ENCODE results near the gene EDDM13. TPM values are rescaled to one million over a fixed set of nuclear protein-coding genes. Genes with fewer than 3 reads are reported as not detected.

The EDDM13 gene
- total and polyA plus RNA-seq, 12 donors: 0.33 to 1.0 (median 0.58) TPM; not detected in 6

GRCh38 chr19:56355517-56355916 lies 83.0 kb downstream of the EDDM13 start:
- TF ChIP-seq POLR2A (IDR thresholded peaks at IDR 0.05) (no peak), CTCF (IDR thresholded peaks at IDR 0.05) (no peak)
- WGBS, 4 donors: 88 to 91% (median 89%) methylated on average over 1 of the region's 1 CpG
- H3K4me1 ChIP-seq (replicated peaks in 1 of 2): no peaks in the 10 kb centered on the region
- H3K27ac ChIP-seq: no peak overlapping the region
- intact Hi-C loops (cut with DNase I): no loop called here
- no peaks in the 10 kb centered on the region for H3K9me3 ChIP-seq (replicated peaks in 1 of 3)
- H3K27me3 ChIP-seq: no peaks in the 10 kb centered on the region
- DNase-seq: no peak
- no peaks in the 10 kb centered on the region for H3K36me3 ChIP-seq (replicated peaks in 1 of 2)
- no peak overlapping the region for H3K4me3 ChIP-seq

- Histone ChIP-seq H3K36me3 (replicated peaks in 1 of 2) (no peaks in the 10 kb centered on the region), H3K27ac (no peak overlapping the region), H3K9me3 (replicated peaks in 1 of 3) (peaks cover 0 to 8% (median 0%) of the 10 kb centered on the region in 3 donors), H3K4me3 (no peak overlapping the region), H3K4me1 (replicated peaks in 1 of 2) (no peaks in the 10 kb centered on the region), H3K27me3 (no peaks in the 10 kb centered on the region)
- intact Hi-C loops (cut with DNase I): no loop called here
- TF ChIP-seq POLR2A (IDR thresholded peaks at IDR 0.05): no peak
- no peak for TF ChIP-seq CTCF (IDR thresholded peaks at IDR 0.05)
- DNase-seq: no peak
- WGBS, 4 donors: 55 to 97% (median 93%) methylated on average over 2 of the region's 2 CpGs
Measured at GRCh38 chr19:56356944-56357343, 84.4 kb downstream of the EDDM13 start.

Small RNAs within 50 kb of the gene (small RNA-seq; reads per million reads assigned to genes)
- gene RF00019: 0 reads per million in 2 donors

Other genes starting within 250 kb of the EDDM13 start
- gene ZNF787, start 151.5 kb upstream of the EDDM13 start, total RNA-seq: 10 to 100 TPM in 8 of 9 donors, 1 to 10 TPM in 1; 8.5 to 51.5 (median 26.7) TPM
- gene ZNF787, start 151.5 kb upstream of the EDDM13 start, polyA plus RNA-seq: 10 to 100 TPM in 2 of 3 donors, 1 to 10 TPM in 1; 4.6 to 44.7 (median 31.0) TPM
- gene ZNF444, start 131.5 kb upstream of the EDDM13 start, total RNA-seq: 10 to 100 TPM; 19.5 to 66.3 (median 34.3) TPM
- 10 to 100 TPM in 2 of 3 donors, 1 to 10 TPM in 1; 7.2 to 63.9 (median 39.4) TPM for gene ZNF444, start 131.5 kb upstream of the EDDM13 start, polyA plus RNA-seq
- not detected for gene GALP, start 96.7 kb upstream of the EDDM13 start, total RNA-seq
- gene GALP, start 96.7 kb upstream of the EDDM13 start, polyA plus RNA-seq: not detected
- under 1 TPM in 2 of 9 donors, not detected in 7; 0.11 to 0.19 TPM for gene ZSCAN5B, start 75.0 kb upstream of the EDDM13 start, total RNA-seq
- gene ZSCAN5B, start 75.0 kb upstream of the EDDM13 start, polyA plus RNA-seq: under 1 TPM in 2 of 3 donors, not detected in 1; 0.09 to 0.13 TPM
- not detected for gene ZSCAN5C, start 70.5 kb upstream of the EDDM13 start, total RNA-seq
- not detected for gene ZSCAN5C, start 70.5 kb upstream of the EDDM13 start, polyA plus RNA-seq
- gene ZSCAN5A, start 42.1 kb downstream of the EDDM13 start, total RNA-seq: 10 to 100 TPM in 3 of 9 donors, 1 to 10 TPM in 6; 4.8 to 20.1 (median 8.1) TPM
- gene ZSCAN5A, start 42.1 kb downstream of the EDDM13 start, polyA plus RNA-seq: 10 to 100 TPM in 1 of 3 donors, 1 to 10 TPM in 2; 4.5 to 10.9 (median 8.2) TPM
- gene ZNF582, start 120.8 kb downstream of the EDDM13 start, total RNA-seq: 1 to 10 TPM; 3.6 to 9.7 (median 6.0) TPM
- 1 to 10 TPM; 7.6 to 8.8 (median 8.7) TPM for gene ZNF582, start 120.8 kb downstream of the EDDM13 start, polyA plus RNA-seq
- 10 to 100 TPM in 1 of 9 donors, 1 to 10 TPM in 8; 4.0 to 11.0 (median 6.3) TPM for gene ZNF583, start 131.6 kb downstream of the EDDM13 start, total RNA-seq
- gene ZNF583, start 131.6 kb downstream of the EDDM13 start, polyA plus RNA-seq: 10 to 100 TPM in 1 of 3 donors, 1 to 10 TPM in 2; 1.5 to 10.1 (median 2.7) TPM
- 10 to 100 TPM in 2 of 9 donors, 1 to 10 TPM in 7; 1.6 to 12.6 (median 6.5) TPM for gene ZNF667, start 204.6 kb downstream of the EDDM13 start, total RNA-seq
- gene ZNF667, start 204.6 kb downstream of the EDDM13 start, polyA plus RNA-seq: 10 to 100 TPM in 2 of 3 donors, 1 to 10 TPM in 1; 8.8 to 18.0 (median 10.7) TPM
- 10 to 100 TPM in 3 of 9 donors, 1 to 10 TPM in 6; 2.9 to 16.0 (median 6.9) TPM for gene ZNF471, start 235.1 kb downstream of the EDDM13 start, total RNA-seq
- gene ZNF471, start 235.1 kb downstream of the EDDM13 start, polyA plus RNA-seq: 1 to 10 TPM; 4.3 to 9.7 (median 6.4) TPM

All from adrenal gland (tissue), 12 donors.